Left hindlimb (tissue), 1 donor: ENCODE results near the gene TUNAR.

Experiments used
- DNase-seq: peaks from one replicate; pipeline ENCODE4 v3.0.0-alpha.2; 2018

The TUNAR gene

GRCh38 chr14:95875831-95876760 is 536 bp upstream of the TUNAR start:
- DNase-seq, result no peak

DNA sequence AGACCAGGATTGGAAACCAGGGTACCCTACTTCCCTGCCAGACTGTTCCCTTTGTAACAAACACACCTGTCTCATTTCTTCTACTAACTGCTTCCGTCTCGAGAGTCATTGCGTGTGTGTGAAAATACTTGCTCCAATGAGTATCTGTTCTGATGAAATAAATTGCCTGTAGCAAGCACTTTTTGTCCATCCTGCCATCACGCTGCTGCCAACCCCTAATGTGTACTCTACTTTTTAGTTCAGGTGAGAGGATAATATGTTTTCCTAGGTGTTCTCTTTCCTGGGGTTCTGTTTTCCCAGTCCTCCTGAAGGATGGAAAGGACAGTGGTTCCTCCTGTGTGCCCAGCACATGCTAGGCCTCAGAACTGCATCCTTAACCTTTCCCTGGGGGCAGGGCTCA is 1.0 kb downstream of the TUNAR start:
- no peak for DNase-seq

GRCh38 chr14:95884377-95884776 is 7.7 kb downstream of the TUNAR start:
- no peak for DNase-seq

DNA sequence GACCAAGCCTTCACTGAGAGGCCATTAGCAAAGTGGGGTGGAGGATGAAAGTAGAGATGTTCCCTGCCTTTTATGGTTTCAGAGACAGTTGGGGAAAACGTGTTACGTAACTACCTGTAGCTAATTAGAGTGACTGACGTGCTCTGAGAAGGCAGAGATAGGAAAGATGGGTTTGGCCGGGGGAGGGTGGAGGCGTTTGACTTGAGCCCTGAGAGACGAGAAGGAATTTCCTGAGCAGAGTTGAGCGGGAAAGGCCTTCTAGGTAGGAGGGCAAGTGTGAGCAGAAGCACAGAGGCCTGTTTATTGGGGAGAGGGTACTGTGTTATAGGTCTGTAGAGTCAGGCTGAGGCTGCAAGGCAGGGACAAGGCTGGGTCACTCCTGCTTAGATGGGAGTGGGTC is 8.6 kb downstream of the TUNAR start:
- DNase-seq, result no peak

DNA sequence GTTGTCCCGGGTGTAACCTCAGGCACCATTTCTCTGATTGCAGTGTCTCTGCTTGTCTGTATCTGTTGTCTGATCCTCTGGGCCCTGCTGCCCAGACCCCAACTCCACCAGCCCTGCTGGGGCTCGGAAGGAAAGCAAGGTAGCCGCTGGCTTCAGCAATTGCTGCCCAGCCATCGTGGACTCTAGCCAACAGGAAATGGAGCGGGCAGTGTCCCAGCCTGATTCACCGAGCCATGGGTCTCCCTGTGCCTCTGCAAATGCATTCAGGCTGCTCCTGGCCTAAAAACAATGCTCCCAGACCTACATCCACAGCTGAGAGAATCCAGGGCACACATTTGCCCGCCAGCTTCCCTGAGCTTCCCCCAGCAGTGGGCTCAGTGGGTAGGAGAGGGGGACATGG is 9.2 kb downstream of the TUNAR start:
- DNase-seq, result no peak

GRCh38 chr14:95886366-95887056 is 9.9 kb downstream of the TUNAR start:
- DNase-seq, result no peak

- DNase-seq, result no peak
Observed at GRCh38 chr14:95887351-95887750, 10.7 kb downstream of the TUNAR start.

GRCh38 chr14:95889236-95889979 is 12.8 kb downstream of the TUNAR start:
- no peak for DNase-seq

GRCh38 chr14:95891742-95892141 is 15.1 kb downstream of the TUNAR start:
- no peak for DNase-seq

- DNase-seq, result no peak
Observed at GRCh38 chr14:95892142-95892541, 15.5 kb downstream of the TUNAR start.

GRCh38 chr14:95895720-95896119 is 19.1 kb downstream of the TUNAR start:
- DNase-seq, result no peak

- no peak for DNase-seq
Observed at GRCh38 chr14:95896498-95897135, 20.0 kb downstream of the TUNAR start.

DNA sequence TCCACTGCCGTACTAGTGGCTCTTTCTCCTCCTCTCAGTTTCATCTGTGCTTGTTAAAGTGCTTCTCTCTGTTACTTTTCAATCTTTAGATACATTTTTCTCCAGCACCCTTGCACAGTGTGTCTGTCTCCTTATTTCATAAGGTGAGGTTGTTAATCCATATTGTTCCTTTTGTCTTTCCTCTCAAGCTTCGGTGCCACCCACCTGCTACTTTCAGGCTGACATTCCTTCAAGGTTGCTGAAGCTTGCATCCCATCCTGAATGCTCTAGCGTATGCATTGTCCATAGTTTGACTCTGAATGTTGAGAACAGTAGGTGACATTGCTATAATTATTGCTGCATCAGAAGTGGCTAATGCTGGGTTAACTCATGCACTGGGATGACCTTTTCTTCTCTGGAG is 20.6 kb downstream of the TUNAR start:
- no peak for DNase-seq

- no peak for DNase-seq
Observed at GRCh38 chr14:95901054-95901453, 24.4 kb downstream of the TUNAR start.

- DNase-seq, result no peak
Observed at GRCh38 chr14:95902273-95902826, 25.7 kb downstream of the TUNAR start.

DNA sequence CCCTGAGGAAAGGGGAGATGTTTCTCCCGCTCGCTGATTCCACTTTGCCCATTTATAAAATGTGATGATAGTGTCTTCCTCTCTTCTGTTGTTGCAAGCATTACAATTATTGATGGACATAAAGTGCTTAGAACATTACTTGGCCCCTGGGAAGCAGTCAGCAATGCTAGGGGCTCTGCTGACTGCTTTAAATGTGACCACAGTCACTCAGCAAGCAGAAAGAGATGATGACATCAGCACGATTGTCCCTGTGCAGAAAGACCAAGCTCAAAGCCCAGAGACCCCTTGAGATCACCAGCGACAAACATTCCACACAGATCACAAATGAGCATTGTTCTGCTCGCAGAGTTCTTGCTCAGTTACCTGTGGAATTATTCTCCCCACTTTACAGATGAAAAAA is 26.5 kb downstream of the TUNAR start:
- no peak for DNase-seq

- no peak for DNase-seq
Observed at GRCh38 chr14:95903616-95904107, 27.0 kb downstream of the TUNAR start.

GRCh38 chr14:95906591-95906990 is 30.0 kb downstream of the TUNAR start:
- DNase-seq, result no peak

GRCh38 chr14:95910628-95911027 is 34.0 kb downstream of the TUNAR start:
- no peak for DNase-seq

DNA sequence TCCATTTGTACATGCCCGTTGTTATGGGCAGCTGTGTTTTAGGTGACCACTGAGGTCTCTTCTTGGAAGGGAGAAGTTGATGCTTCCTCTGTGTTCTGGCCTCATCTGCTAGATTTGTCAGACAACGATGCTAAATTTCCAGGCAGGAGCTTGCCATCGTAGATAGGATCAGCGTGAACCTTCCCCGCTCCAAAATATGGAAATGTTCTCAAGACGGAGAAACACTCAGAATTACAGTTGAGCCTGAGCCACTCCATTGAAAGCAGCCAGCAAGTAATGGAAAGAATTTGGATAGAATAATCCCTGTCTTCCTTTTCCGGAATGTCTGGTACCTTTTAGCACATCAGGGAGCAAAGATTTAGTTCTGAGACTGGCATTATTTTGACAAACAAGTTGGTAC is 34.8 kb downstream of the TUNAR start:
- no peak for DNase-seq

DNA sequence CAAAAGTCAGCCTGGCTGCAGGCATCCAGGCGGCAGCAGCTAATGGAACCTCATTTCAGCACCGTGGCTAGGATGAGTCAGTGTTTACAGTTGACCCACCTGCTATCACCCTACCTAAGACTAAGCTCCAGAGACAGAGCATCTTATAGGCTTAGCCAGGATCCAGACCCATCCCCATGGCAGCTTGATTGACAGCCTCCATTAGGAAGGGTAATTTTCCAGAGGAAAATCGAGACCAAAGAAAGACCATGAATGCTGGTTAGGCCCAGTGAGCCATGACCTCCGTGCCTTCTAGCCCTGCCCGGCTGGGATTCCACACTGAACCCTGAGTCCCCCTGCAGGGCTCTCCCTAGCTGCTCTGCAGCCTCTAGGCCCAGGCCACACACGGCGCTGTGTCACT is 38.7 kb downstream of the TUNAR start:
- DNase-seq, result no peak

DNA sequence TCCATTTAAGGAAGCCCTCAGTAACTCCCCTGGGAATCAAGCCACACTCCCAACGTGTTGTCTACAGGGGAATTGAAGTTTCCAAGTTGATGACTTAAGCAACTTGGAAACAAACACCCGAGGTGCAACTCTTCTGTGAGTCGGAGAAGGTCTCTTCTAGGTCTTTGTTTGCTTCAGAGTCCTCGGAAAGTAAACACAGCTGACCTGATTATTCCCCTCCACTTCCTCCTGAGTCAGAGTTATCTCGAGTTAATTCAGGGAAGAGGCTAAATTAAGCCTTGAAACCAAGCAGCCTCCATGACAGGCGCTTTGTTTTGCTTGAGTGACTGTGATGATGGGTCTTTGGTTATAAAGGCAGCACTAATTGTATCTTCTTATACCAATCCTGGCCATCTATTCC is 41.8 kb downstream of the TUNAR start:
- no peak for DNase-seq
